ENCODE results near the gene ATF7.

Gene ATF7

DNA sequence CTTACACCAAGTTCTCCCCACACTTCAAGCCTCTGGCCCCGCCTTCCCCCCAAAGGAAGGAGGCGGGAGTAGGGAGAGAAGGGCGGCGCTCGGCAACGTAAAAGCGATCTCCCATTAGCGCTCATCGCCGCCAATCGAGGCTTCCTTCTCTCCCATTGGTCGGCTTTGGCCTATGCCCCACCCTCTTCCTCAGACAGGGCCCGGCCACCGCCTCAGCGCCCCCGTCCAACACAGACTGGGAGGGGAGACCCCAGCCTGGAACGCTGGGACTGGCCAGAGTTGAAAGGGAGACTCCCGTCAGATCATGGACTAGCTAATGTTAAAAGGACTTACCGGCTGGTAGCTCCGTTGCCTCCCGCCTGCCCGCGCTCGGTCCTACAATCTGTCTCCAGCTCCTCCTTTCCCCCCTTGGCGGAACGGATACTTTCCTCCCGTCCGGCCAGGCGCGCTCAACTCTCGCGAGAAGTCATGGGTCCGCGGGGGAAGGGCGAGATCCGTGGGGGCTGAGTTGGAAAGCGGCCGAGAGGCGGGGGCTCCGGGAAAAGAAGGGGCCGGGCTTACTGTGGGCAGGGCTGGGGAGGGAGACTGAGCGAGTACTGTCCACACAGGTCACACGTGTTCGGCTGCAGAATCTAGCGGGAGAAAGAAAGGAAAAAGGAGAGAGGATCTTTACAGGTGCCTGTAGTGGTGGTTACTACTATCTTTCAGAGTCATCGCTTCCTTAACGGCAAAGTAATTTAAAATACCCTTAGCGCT lies at the start of gene ATF7:
TSS of gene ATF7 (minus strand) at position 437 of the 756 bp plus-strand sequence. CDS start 25,382 bp downstream, outside the sequence.
- peaks cover 31% of the 10 kb centered on the region for H3K4me1 ChIP-seq (ENCODE audit: insufficient read depth, low read length)
- no peaks in the 10 kb centered on the region for H4K20me1 ChIP-seq (ENCODE audit: insufficient read depth, low read length)
- no peaks in the 10 kb centered on the region for H3K9me3 ChIP-seq (ENCODE audit: insufficient read depth, low read length, severe bottlenecking)
- TF ChIP-seq EZH2 (IDR thresholded peaks at IDR 0.05; ENCODE audit: borderline replicate concordance, low read depth, low read length, severe bottlenecking) (no peak), CTCF (IDR thresholded peaks at IDR 0.05; ENCODE audit: borderline replicate concordance, extremely low read depth, low read length, poor library complexity, severe bottlenecking) (no peak)
- peak within 1 kb of the TSS; percentile 94 for H3K27ac ChIP-seq (ENCODE audit: low read length)
- H3K4me2 ChIP-seq (ENCODE audit: insufficient read depth, low read length): peak within 1 kb of the TSS; percentile 91
- ATAC-seq (ENCODE audit: insufficient read depth, low read depth): peak; percentile 96
- H2AFZ ChIP-seq (ENCODE audit: low read depth, low read length): peak within 1 kb of the TSS; percentile 86
- peak within 1 kb of the TSS; percentile 91 to 96 for H3K4me3 ChIP-seq (ENCODE audit: low read depth in 1 of 2, low read length in 2 of 2)
- peak within 1 kb of the TSS; percentile 84 for H3K9ac ChIP-seq (ENCODE audit: low read depth, low read length)
- peak; percentile 98 for DNase-seq
- peaks cover 3% of the 10 kb centered on the region; the same call in 1 of the 2 replicates for H3K36me3 ChIP-seq (ENCODE audit: insufficient read depth, low read length)
- peaks cover 47% of the 10 kb centered on the region for H3K79me2 ChIP-seq (ENCODE audit: insufficient read depth, low read length)
- no peaks in the 10 kb centered on the region for H3K27me3 ChIP-seq (ENCODE audit: insufficient read depth, low read length, poor library complexity)

DNA sequence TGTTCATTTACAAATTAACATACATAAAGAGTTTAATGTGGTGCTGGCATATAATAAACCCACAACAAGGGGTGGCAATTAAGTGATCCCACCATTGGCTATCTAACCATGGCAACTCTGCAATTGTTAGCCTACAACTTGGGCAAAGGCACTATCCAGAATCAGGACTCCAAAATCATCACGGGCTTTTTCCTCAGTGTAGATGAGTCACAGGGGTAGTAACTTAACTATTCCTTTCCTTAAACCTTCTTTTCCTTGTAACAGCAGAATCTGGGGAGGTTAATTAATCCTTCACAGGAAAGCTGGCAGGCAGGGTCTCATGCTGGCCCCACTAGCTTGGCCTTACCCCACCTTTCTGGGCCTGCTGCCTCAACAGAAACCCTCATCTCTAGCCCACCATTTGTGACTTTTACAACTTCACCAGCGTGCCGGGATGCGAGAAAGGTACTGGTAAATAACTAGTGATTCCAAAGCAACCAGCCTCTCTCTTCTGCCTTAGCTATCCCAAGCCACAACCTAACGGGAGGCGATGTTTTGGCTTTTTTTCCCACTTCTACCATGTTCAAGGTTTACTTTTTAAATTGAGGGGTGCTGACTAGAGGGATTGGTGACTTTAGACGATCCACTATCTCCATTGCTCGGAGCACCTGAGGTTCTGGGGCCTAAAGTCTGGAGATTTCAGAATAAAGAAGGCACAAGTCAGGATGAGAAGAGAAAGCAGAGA lies 49.0 kb upstream of the ATF7 start:
- Histone ChIP-seq H3K27me3 (ENCODE audit: insufficient read depth, low read length, poor library complexity) (peaks cover 21% of the 10 kb centered on the region), H3K4me1 (ENCODE audit: insufficient read depth, low read length) (peaks cover 47% of the 10 kb centered on the region), H3K27ac (ENCODE audit: low read length) (peak overlapping the region; percentile 97), H2AFZ (ENCODE audit: low read depth, low read length) (peak overlapping the region; percentile 90), H3K4me2 (ENCODE audit: insufficient read depth, low read length) (peak overlapping the region; percentile 89), H3K9me3 (ENCODE audit: insufficient read depth, low read length, severe bottlenecking) (no peaks in the 10 kb centered on the region), H3K9ac (ENCODE audit: low read depth, low read length) (peak overlapping the region; percentile 85), H3K79me2 (ENCODE audit: insufficient read depth, low read length) (peaks cover 53% of the 10 kb centered on the region), H4K20me1 (ENCODE audit: insufficient read depth, low read length) (peaks cover 16% of the 10 kb centered on the region; the same call in 1 of the 2 replicates), H3K36me3 (ENCODE audit: insufficient read depth, low read length) (peaks cover 45% of the 10 kb centered on the region), H3K4me3 (ENCODE audit: low read depth in 1 of 2, low read length in 2 of 2) (peak overlapping the region; percentile 89 to 90)
- TF ChIP-seq EZH2 (IDR thresholded peaks at IDR 0.05; ENCODE audit: borderline replicate concordance, low read depth, low read length, severe bottlenecking): no peak
- DNase-seq (peak; percentile 14), ATAC-seq (ENCODE audit: insufficient read depth, low read depth) (no peak)

DNA sequence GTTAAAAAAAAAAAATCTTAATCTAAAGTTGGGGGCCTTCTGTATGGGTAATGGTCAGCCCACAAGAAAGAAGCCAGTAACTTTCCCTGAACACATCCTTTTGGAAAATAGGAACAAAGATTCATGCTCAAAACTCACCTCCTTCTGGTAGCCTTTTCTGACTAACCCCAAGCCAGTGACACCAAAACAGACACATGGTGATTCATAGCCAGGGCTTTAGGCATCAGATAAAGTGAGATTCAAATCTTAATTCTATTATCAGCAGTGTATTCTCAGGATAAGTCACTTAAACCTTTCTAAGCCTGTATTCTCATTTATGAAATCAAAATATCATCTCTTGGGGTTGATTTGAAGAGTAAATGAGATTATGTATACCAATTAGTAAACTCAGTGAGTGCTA lies 44.8 kb upstream of the ATF7 start:
- Histone ChIP-seq H3K4me2 (ENCODE audit: insufficient read depth, low read length) (peak overlapping the region; percentile 42; the same call in 1 of the 2 replicates), H3K9ac (ENCODE audit: low read depth, low read length) (no peak overlapping the region), H3K27me3 (ENCODE audit: insufficient read depth, low read length, poor library complexity) (no peaks in the 10 kb centered on the region), H3K27ac (ENCODE audit: low read length) (no peak overlapping the region), H3K36me3 (ENCODE audit: insufficient read depth, low read length) (peaks cover 83% of the 10 kb centered on the region), H3K79me2 (ENCODE audit: insufficient read depth, low read length) (peaks cover 60% of the 10 kb centered on the region), H3K4me3 (ENCODE audit: low read depth in 1 of 2, low read length in 2 of 2) (no peak overlapping the region), H4K20me1 (ENCODE audit: insufficient read depth, low read length) (peaks cover 24% of the 10 kb centered on the region; the same call in 1 of the 2 replicates), H2AFZ (ENCODE audit: low read depth, low read length) (no peak overlapping the region), H3K4me1 (ENCODE audit: insufficient read depth, low read length) (peaks cover 39% of the 10 kb centered on the region), H3K9me3 (ENCODE audit: insufficient read depth, low read length, severe bottlenecking) (no peaks in the 10 kb centered on the region)
- ATAC-seq (ENCODE audit: insufficient read depth, low read depth) (no peak), DNase-seq (no peak)
- TF ChIP-seq EZH2 (IDR thresholded peaks at IDR 0.05; ENCODE audit: borderline replicate concordance, low read depth, low read length, severe bottlenecking) (no peak), CTCF (IDR thresholded peaks at IDR 0.05; ENCODE audit: borderline replicate concordance, extremely low read depth, low read length, poor library complexity, severe bottlenecking) (no peak)

GRCh38 chr12:53670308-53670707 lies 44.1 kb upstream of the ATF7 start:
- Histone ChIP-seq H3K4me3 (ENCODE audit: low read depth in 1 of 2, low read length in 2 of 2) (no peak overlapping the region), H4K20me1 (ENCODE audit: insufficient read depth, low read length) (peaks cover 26% of the 10 kb centered on the region; the same call in 1 of the 2 replicates), H3K4me1 (ENCODE audit: insufficient read depth, low read length) (peaks cover 38% of the 10 kb centered on the region), H2AFZ (ENCODE audit: low read depth, low read length) (no peak overlapping the region), H3K4me2 (ENCODE audit: insufficient read depth, low read length) (no peak overlapping the region), H3K9me3 (ENCODE audit: insufficient read depth, low read length, severe bottlenecking) (no peaks in the 10 kb centered on the region), H3K79me2 (ENCODE audit: insufficient read depth, low read length) (peaks cover 54% of the 10 kb centered on the region), H3K27ac (ENCODE audit: low read length) (no peak overlapping the region), H3K36me3 (ENCODE audit: insufficient read depth, low read length) (peaks cover 90% of the 10 kb centered on the region), H3K9ac (ENCODE audit: low read depth, low read length) (no peak overlapping the region), H3K27me3 (ENCODE audit: insufficient read depth, low read length, poor library complexity) (no peaks in the 10 kb centered on the region)
- ATAC-seq (ENCODE audit: insufficient read depth, low read depth) (no peak), DNase-seq (no peak)
- no peak for TF ChIP-seq CTCF (IDR thresholded peaks at IDR 0.05; ENCODE audit: borderline replicate concordance, extremely low read depth, low read length, poor library complexity, severe bottlenecking)
- TF ChIP-seq EZH2 (IDR thresholded peaks at IDR 0.05; ENCODE audit: borderline replicate concordance, low read depth, low read length, severe bottlenecking): no peak

Measured in DND-41 (cell line).